ENCODE measurements around the gene TMEFF2. TPM values are rescaled to one million over a fixed set of nuclear protein-coding genes. Genes with fewer than 3 reads are reported as not detected.

The TMEFF2 gene
- total RNA-seq, 2 donors from 2014 or later, result 0.09 TPM; not detected in 1

DNA sequence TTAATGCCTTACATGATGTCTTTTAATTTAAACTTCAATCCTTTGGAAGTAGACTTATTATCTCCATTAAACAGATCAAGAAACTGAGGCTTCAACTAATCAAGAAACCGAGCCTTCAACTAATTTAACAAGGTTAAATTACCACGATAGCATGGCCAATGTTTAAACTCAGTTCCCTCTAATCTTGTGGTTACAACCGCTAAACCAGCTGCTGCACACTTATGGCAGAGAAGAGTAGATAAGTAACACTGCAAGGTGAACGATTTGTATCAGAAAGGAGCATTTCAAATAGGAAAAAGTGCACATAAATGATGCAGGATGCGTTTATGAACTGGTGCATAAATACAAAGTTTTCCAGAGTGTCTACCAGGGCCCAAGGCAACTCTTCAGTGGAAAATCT lies 203.3 kb downstream of the TMEFF2 start:
- H3K36me3 ChIP-seq (ENCODE audit: control insufficient read depth, insufficient read depth, low read length), result no peaks in the 10 kb centered on the region
- TF ChIP-seq, protein P1, sequence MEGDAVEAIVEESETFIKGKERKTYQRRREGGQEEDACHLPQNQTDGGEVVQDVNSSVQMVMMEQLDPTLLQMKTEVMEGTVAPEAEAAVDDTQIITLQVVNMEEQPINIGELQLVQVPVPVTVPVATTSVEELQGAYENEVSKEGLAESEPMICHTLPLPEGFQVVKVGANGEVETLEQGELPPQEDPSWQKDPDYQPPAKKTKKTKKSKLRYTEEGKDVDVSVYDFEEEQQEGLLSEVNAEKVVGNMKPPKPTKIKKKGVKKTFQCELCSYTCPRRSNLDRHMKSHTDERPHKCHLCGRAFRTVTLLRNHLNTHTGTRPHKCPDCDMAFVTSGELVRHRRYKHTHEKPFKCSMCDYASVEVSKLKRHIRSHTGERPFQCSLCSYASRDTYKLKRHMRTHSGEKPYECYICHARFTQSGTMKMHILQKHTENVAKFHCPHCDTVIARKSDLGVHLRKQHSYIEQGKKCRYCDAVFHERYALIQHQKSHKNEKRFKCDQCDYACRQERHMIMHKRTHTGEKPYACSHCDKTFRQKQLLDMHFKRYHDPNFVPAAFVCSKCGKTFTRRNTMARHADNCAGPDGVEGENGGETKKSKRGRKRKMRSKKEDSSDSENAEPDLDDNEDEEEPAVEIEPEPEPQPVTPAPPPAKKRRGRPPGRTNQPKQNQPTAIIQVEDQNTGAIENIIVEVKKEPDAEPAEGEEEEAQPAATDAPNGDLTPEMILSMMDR (conservative IDR thresholded peaks at IDR 0.05), result no peak
- no peaks in the 10 kb centered on the region for H3K4me1 ChIP-seq (ENCODE audit: control insufficient read depth, insufficient read depth, low read length)
- no peaks in the 10 kb centered on the region for H3K27me3 Mint-ChIP-seq (ENCODE audit: insufficient read depth)
- WGBS, 2 experiments (ENCODE audit: insufficient coverage in 1 of 2, insufficient read length in 1 of 2), result 92 to 95% methylated on average over 5 of the region's 5 CpGs
- no peak overlapping the region for H3K27ac Mint-ChIP-seq
- no peaks in the 10 kb centered on the region for H3K27me3 ChIP-seq (ENCODE audit: control insufficient read depth, insufficient read depth, low read length, poor library complexity, severe bottlenecking)
- no peak for DNase-seq
- no peaks in the 10 kb centered on the region for H3K9me3 Mint-ChIP-seq
- no peak overlapping the region for H3K4me3 Mint-ChIP-seq
- H3K9me3 ChIP-seq (ENCODE audit: control insufficient read depth, low read length), result no peaks in the 10 kb centered on the region
- H3K27ac ChIP-seq (ENCODE audit: low read depth, low read length), result no peak overlapping the region
- no peak overlapping the region for H3K4me3 ChIP-seq (ENCODE audit: low read length)
- no peak overlapping the region for H3K9ac ChIP-seq (ENCODE audit: extremely low read depth, low read length, poor library complexity, severe bottlenecking)
- no peaks in the 10 kb centered on the region for H3K36me3 Mint-ChIP-seq (ENCODE audit: low read depth)
- peaks cover 9% of the 10 kb centered on the region for H3K4me1 Mint-ChIP-seq

DNA sequence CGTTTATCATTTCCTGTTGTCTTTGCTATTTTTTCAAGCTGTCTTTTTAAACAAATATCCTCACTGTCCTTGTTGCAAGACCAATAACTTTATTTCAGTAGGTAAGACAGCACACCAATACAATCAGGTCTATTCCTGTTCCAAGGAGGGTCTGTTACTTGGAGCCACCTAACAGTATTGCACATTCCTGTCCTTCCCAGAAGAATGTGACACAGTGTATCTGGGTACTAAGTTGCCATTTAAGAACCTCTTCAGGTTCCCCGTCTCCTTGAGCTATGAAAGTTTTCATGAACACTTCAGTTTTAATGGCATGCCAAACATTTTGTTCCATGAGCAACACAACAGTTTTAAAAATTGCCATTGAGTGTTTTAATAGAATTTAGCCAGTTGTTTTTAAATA lies 209.0 kb downstream of the TMEFF2 start:
- DNase-seq, result no peak
- no peaks in the 10 kb centered on the region for H3K9me3 Mint-ChIP-seq
- H3K36me3 ChIP-seq (ENCODE audit: control insufficient read depth, insufficient read depth, low read length), result no peaks in the 10 kb centered on the region

GRCh38 chr2:191983591-191983990 lies 211.1 kb downstream of the TMEFF2 start:
- H3K4me3 Mint-ChIP-seq, result no peak overlapping the region
- H3K27ac Mint-ChIP-seq, result no peak overlapping the region
- 95% methylated on average over 1 of the region's 1 CpG; no CpG with 5 or more reads in 1 of the 2 experiments for WGBS, 2 experiments (ENCODE audit: insufficient coverage in 1 of 2, insufficient read length in 1 of 2)
- H3K36me3 Mint-ChIP-seq (ENCODE audit: low read depth), result no peaks in the 10 kb centered on the region
- Histone ChIP-seq H3K4me1 (ENCODE audit: control insufficient read depth, insufficient read depth, low read length) (no peaks in the 10 kb centered on the region), H3K27me3 (ENCODE audit: control insufficient read depth, insufficient read depth, low read length, poor library complexity, severe bottlenecking) (no peaks in the 10 kb centered on the region), H3K36me3 (ENCODE audit: control insufficient read depth, insufficient read depth, low read length) (no peaks in the 10 kb centered on the region), H3K27ac (ENCODE audit: low read depth, low read length) (no peak overlapping the region), H3K9me3 (ENCODE audit: control insufficient read depth, low read length) (no peaks in the 10 kb centered on the region), H3K9ac (ENCODE audit: extremely low read depth, low read length, poor library complexity, severe bottlenecking) (no peak overlapping the region), H3K4me3 (ENCODE audit: low read length) (no peak overlapping the region)
- DNase-seq, result no peak
- TF ChIP-seq, protein P1 (conservative IDR thresholded peaks at IDR 0.05), result no peak
- H3K4me1 Mint-ChIP-seq, result no peaks in the 10 kb centered on the region
- H3K27me3 Mint-ChIP-seq (ENCODE audit: insufficient read depth), result no peaks in the 10 kb centered on the region
- no peaks in the 10 kb centered on the region for H3K9me3 Mint-ChIP-seq

More for the DNA sequence above, 209.0 kb downstream of the TMEFF2 start:
- Histone ChIP-seq H3K9ac (ENCODE audit: extremely low read depth, low read length, poor library complexity, severe bottlenecking) (no peak overlapping the region), H3K9me3 (ENCODE audit: control insufficient read depth, low read length) (no peaks in the 10 kb centered on the region), H3K4me3 (ENCODE audit: low read length) (no peak overlapping the region), H3K4me1 (ENCODE audit: control insufficient read depth, insufficient read depth, low read length) (no peaks in the 10 kb centered on the region), H3K27me3 (ENCODE audit: control insufficient read depth, insufficient read depth, low read length, poor library complexity, severe bottlenecking) (no peaks in the 10 kb centered on the region), H3K27ac (ENCODE audit: low read depth, low read length) (no peak overlapping the region)
- no peaks in the 10 kb centered on the region for H3K27me3 Mint-ChIP-seq (ENCODE audit: insufficient read depth)
- no peak overlapping the region for H3K4me3 Mint-ChIP-seq
- no peaks in the 10 kb centered on the region for H3K36me3 Mint-ChIP-seq (ENCODE audit: low read depth)
- peaks cover 5% of the 10 kb centered on the region for H3K4me1 Mint-ChIP-seq
- 85 to 88% methylated on average over 2 of the region's 2 CpGs for WGBS, 2 experiments (ENCODE audit: insufficient coverage in 1 of 2, insufficient read length in 1 of 2)
- TF ChIP-seq, protein P1 (conservative IDR thresholded peaks at IDR 0.05), result no peak
- no peak overlapping the region for H3K27ac Mint-ChIP-seq
